ENCODE results near the gene PPFIA2.

The PPFIA2 gene

GRCh38 chr12:81542065-81543010 is 216.8 kb downstream of the PPFIA2 start:
- no peak for DNase-seq

- no peak for DNase-seq
Observed at GRCh38 chr12:81541121-81541520, 218.0 kb downstream of the PPFIA2 start.

- DNase-seq, result no peak
Observed at GRCh38 chr12:81539279-81539678, 219.9 kb downstream of the PPFIA2 start.

GRCh38 chr12:81533054-81533453 is 226.1 kb downstream of the PPFIA2 start:
- DNase-seq, result no peak

GRCh38 chr12:81530352-81530751 is 228.8 kb downstream of the PPFIA2 start:
- DNase-seq, result no peak

GRCh38 chr12:81520064-81520945 is 238.8 kb downstream of the PPFIA2 start:
- DNase-seq, result no peak

- no peak for DNase-seq
Observed at GRCh38 chr12:81518638-81519037, 240.5 kb downstream of the PPFIA2 start.

GRCh38 chr12:81517296-81517695 is 241.9 kb downstream of the PPFIA2 start:
- no peak for DNase-seq

- DNase-seq, result no peak
Observed at GRCh38 chr12:81502912-81503695, 256.0 kb downstream of the PPFIA2 start.

GRCh38 chr12:81500788-81501187 is 258.4 kb downstream of the PPFIA2 start:
- DNase-seq, result no peak

GRCh38 chr12:81499809-81500208 is 259.3 kb downstream of the PPFIA2 start:
- DNase-seq, result no peak

- no peak for DNase-seq
Observed at GRCh38 chr12:81492131-81492720, 266.9 kb downstream of the PPFIA2 start.

- no peak for DNase-seq
Observed at GRCh38 chr12:81472934-81473333, 286.2 kb downstream of the PPFIA2 start.

- DNase-seq, result no peak
Observed at GRCh38 chr12:81470923-81471322, 288.2 kb downstream of the PPFIA2 start.

GRCh38 chr12:81468206-81468605 is 290.9 kb downstream of the PPFIA2 start:
- DNase-seq, result no peak

- no peak for DNase-seq
Observed at GRCh38 chr12:81465876-81466275, 293.3 kb downstream of the PPFIA2 start.

GRCh38 chr12:81465191-81465590 is 294.0 kb downstream of the PPFIA2 start:
- no peak for DNase-seq

GRCh38 chr12:81461163-81461562 is 298.0 kb downstream of the PPFIA2 start:
- DNase-seq, result no peak

GRCh38 chr12:81450920-81451739 is 308.0 kb downstream of the PPFIA2 start:
- DNase-seq, result no peak

GRCh38 chr12:81441629-81442028 is 317.5 kb downstream of the PPFIA2 start:
- DNase-seq, result no peak

GRCh38 chr12:81440001-81440400 is 319.1 kb downstream of the PPFIA2 start:
- no peak for DNase-seq

GRCh38 chr12:81439344-81439743 is 319.8 kb downstream of the PPFIA2 start:
- no peak for DNase-seq
